Body of pancreas (tissue), 4 donors: ENCODE data around the gene TANC1.
"Not testable (repeated sequence)": the region's sequence is repeated elsewhere in the genome, so short reads cannot be mapped to it uniquely, and the experiment has no call there.

Source experiments
- CTCF ChIP-seq, 7 experiments: fragments of 450-650 bp in 4 of 7; fragments of 200-600 bp in 3 of 7; sonication (generic) in 3 of 7; IDR thresholded peaks; one replicate each; pipeline ENCODE4 v1.5.1; 2016 to 2019; ENCODE audit warnings: antibody characterized with exemption in 7 of 7
- POLR2A ChIP-seq, 3 donors: fragments of 450-650 bp; IDR thresholded peaks; one replicate each; pipeline ENCODE4 v1.6.1; 2016; ENCODE audit warnings: antibody characterized with exemption in 3 of 3, mild to moderate bottlenecking in 2 of 3

GRCh38 chr2:159140821-159141220 is 172.4 kb downstream of the TANC1 start:
- not testable (repeated sequence) for TF ChIP-seq CTCF, POLR2A (IDR thresholded peaks at IDR 0.05)
